Neutrophil (primary cell): Measurements from ENCODE around the gene AGR2.

Source experiments
- H3K27ac ChIP-seq: fragments of 200-600 bp; sonication (generic); 2 replicates; pipeline ENCODE4 v1.5.1; 2016; ENCODE audit warnings: mild to moderate bottlenecking, moderate library complexity
- H3K27me3 ChIP-seq: fragments of 200-600 bp; sonication (generic); 2 replicates; pipeline ENCODE4 v1.6.0; 2016; ENCODE audit warnings: mild to moderate bottlenecking
- H3K36me3 ChIP-seq: fragments of 200-600 bp; sonication (generic); 2 replicates; pipeline ENCODE4 v1.5.1; 2017
- H3K4me1 ChIP-seq, 2 experiments: fragments of 200-600 bp in 1 of 2; sonication (generic) in 1 of 2; 1 replicate in 1 of 2; 2 replicates in 1 of 2; pipeline versions ENCODE4 v1.5.1 to v1.6.1; 2013 to 2016; ENCODE audit warnings: low read depth in 1 of 2, low read length in 1 of 2, mild to moderate bottlenecking in 1 of 2, moderate library complexity in 1 of 2; ENCODE audit not compliant: control insufficient read depth in 1 of 2, insufficient read depth in 1 of 2
- H3K4me3 ChIP-seq, 2 experiments: fragments of 200-600 bp in 1 of 2; sonication (generic) in 1 of 2; 1 replicate in 1 of 2; 2 replicates in 1 of 2; pipeline ENCODE4 v1.5.1; 2013 to 2016; ENCODE audit warnings: low read depth in 1 of 2, low read length in 1 of 2, mild to moderate bottlenecking in 1 of 2, moderate library complexity in 1 of 2
- H3K9me3 ChIP-seq: fragments of 200-600 bp; sonication (generic); 2 replicates; pipeline ENCODE4 v1.5.1; 2016
- CTCF ChIP-seq: fragments of 200-600 bp; sonication (generic); IDR thresholded peaks from 2 replicates; pipeline ENCODE4 v1.5.1; 2016; ENCODE audit warnings: antibody characterized with exemption

The AGR2 gene

GRCh38 chr7:16803881-16804673, 722 bp downstream of the AGR2 start:
- Histone ChIP-seq H3K27me3 (no peaks in the 10 kb centered on the region), H3K4me1 (no peaks in the 10 kb centered on the region), H3K27ac (no peak overlapping the region), H3K9me3 (no peaks in the 10 kb centered on the region), H3K36me3 (no peaks in the 10 kb centered on the region), H3K4me3 (no peak overlapping the region)
- TF ChIP-seq CTCF = no peak

- Histone ChIP-seq H3K27ac (no peak overlapping the region), H3K27me3 (no peaks in the 10 kb centered on the region), H3K4me1 (no peaks in the 10 kb centered on the region), H3K9me3 (no peaks in the 10 kb centered on the region), H3K36me3 (no peaks in the 10 kb centered on the region), H3K4me3 (no peak overlapping the region)
- no peak for TF ChIP-seq CTCF
Measured at GRCh38 chr7:16803125-16803524, 1.7 kb downstream of the AGR2 start.

GRCh38 chr7:16801579-16801978, 3.2 kb downstream of the AGR2 start:
- TF ChIP-seq CTCF = no peak
- Histone ChIP-seq H3K27me3 (no peaks in the 10 kb centered on the region), H3K4me1 (no peaks in the 10 kb centered on the region), H3K27ac (no peak overlapping the region), H3K4me3 (no peak overlapping the region), H3K36me3 (no peaks in the 10 kb centered on the region), H3K9me3 (no peaks in the 10 kb centered on the region)

- no peaks in the 10 kb centered on the region for H3K36me3 ChIP-seq
- no peak overlapping the region for H3K4me3 ChIP-seq
- no peaks in the 10 kb centered on the region for H3K9me3 ChIP-seq
- H3K27ac ChIP-seq = no peak overlapping the region
- TF ChIP-seq CTCF = no peak
- H3K4me1 ChIP-seq = no peaks in the 10 kb centered on the region
- no peaks in the 10 kb centered on the region for H3K27me3 ChIP-seq
Measured at GRCh38 chr7:16801111-16801542, 3.7 kb downstream of the AGR2 start.

- no peaks in the 10 kb centered on the region for H3K9me3 ChIP-seq
- no peaks in the 10 kb centered on the region for H3K36me3 ChIP-seq
- H3K4me1 ChIP-seq = no peaks in the 10 kb centered on the region
- no peak for TF ChIP-seq CTCF
- H3K27ac ChIP-seq = no peak overlapping the region
- no peak overlapping the region for H3K4me3 ChIP-seq
- no peaks in the 10 kb centered on the region for H3K27me3 ChIP-seq
Measured at GRCh38 chr7:16795624-16796023, 9.2 kb downstream of the AGR2 start.
